HEK293T (cell line): Measurements from ENCODE around the gene RPS6KA1.

Source experiments
- CTCF ChIA-PET: fragments of 350-600 bp; formaldehyde crosslinking; extraction: SDS; loops from one replicate; lab custom pipeline; 2021; ENCODE audit warnings: antibody characterized with exemption, inconsistent platforms; lab: Yijun Ruan, JAX
- POLR2A ChIA-PET: fragments of 350-600 bp; formaldehyde crosslinking; extraction: SDS; loops from one replicate; lab custom pipeline; 2020; ENCODE audit warnings: antibody characterized with exemption, inconsistent platforms; lab: Yijun Ruan, JAX
- DNase-seq: peaks from one replicate; pipeline ENCODE4 v3.0.0; 2012; ENCODE audit warnings: mixed read lengths; ENCODE audit errors: extremely low spot score
- ARNT ChIP-seq: fragments of 450-650 bp; IDR thresholded peaks from 2 replicates; pipeline ENCODE4 v1.6.1; 2017; ENCODE audit warnings: mild to moderate bottlenecking
- BHLHE40 ChIP-seq: fragments of 450-650 bp; IDR thresholded peaks from 2 replicates; pipeline ENCODE4 v1.6.1; 2016; ENCODE audit warnings: mild to moderate bottlenecking, moderate library complexity, borderline replicate concordance
- CTBP1 ChIP-seq: fragments of 450-650 bp; IDR thresholded peaks from 2 replicates; pipeline ENCODE4 v1.6.1; 2016; ENCODE audit warnings: borderline replicate concordance
- ELF4 ChIP-seq: fragments of 450-650 bp; IDR thresholded peaks from 2 replicates; pipeline ENCODE4 v1.6.1; 2017; ENCODE audit warnings: antibody characterized with exemption
- FOXA1 ChIP-seq: fragments of 450-650 bp; IDR thresholded peaks from 2 replicates; pipeline ENCODE4 v1.6.1; 2016; ENCODE audit warnings: mild to moderate bottlenecking
- FOXK2 ChIP-seq: fragments of 450-650 bp; IDR thresholded peaks from 2 replicates; pipeline ENCODE4 v1.6.1; 2016; ENCODE audit warnings: mild to moderate bottlenecking
- FOXM1 ChIP-seq: fragments of 450-650 bp; IDR thresholded peaks from 2 replicates; pipeline ENCODE4 v1.6.1; 2017; ENCODE audit warnings: mild to moderate bottlenecking, borderline replicate concordance
- HDGF ChIP-seq: fragments of 450-650 bp; IDR thresholded peaks from 2 replicates; pipeline ENCODE4 v1.6.1; 2017; ENCODE audit warnings: antibody characterized with exemption, borderline replicate concordance
- L3MBTL2 ChIP-seq: fragments of 450-650 bp; conservative IDR thresholded peaks from 2 replicates; pipeline ENCODE4 v1.6.1; 2016; ENCODE audit warnings: mild to moderate bottlenecking
- LEF1 ChIP-seq: fragments of 450-650 bp; IDR thresholded peaks from 2 replicates; pipeline ENCODE4 v1.6.1; 2017; ENCODE audit warnings: mild to moderate bottlenecking, borderline replicate concordance
- NFRKB ChIP-seq: fragments of 450-650 bp; IDR thresholded peaks from 2 replicates; pipeline ENCODE4 v1.6.1; 2016; ENCODE audit warnings: mild to moderate bottlenecking, moderate library complexity
- PKNOX1 ChIP-seq: fragments of 450-650 bp; IDR thresholded peaks from 2 replicates; pipeline ENCODE4 v1.6.1; 2016
- SP1 ChIP-seq: fragments of 450-650 bp; IDR thresholded peaks from 2 replicates; pipeline ENCODE4 v1.6.1; 2017
- SUZ12 ChIP-seq: fragments of 450-650 bp; IDR thresholded peaks from 2 replicates; pipeline ENCODE4 v1.6.1; 2016; ENCODE audit warnings: mild to moderate bottlenecking
- TARDBP ChIP-seq: fragments of 450-650 bp; IDR thresholded peaks from 2 replicates; pipeline ENCODE4 v1.6.1; 2016
- ZNF384 ChIP-seq: fragments of 450-650 bp; IDR thresholded peaks from 2 replicates; pipeline ENCODE4 v1.6.1; 2016

Gene RPS6KA1

DNA sequence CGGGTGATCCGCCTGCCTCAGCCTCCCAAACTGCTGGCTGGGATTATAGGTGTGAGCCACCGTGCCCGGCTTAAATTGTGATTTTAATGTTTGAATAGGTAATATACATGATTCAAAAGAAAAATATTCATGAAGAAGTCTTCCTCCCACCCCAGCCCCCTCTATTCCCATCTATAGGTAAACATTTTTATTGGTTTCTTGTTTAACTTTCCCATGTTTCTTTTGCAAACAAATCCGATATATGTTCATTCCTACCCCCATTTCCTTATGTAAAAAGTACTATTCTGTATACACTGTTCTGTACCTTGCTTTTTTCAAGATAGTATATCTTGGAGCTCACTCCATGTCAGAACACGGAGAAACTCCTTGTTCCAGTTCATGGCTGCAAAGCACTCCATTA is 23.2 kb downstream of the RPS6KA1 start:
- DNase-seq, result no peak
- TF ChIP-seq ZNF384 (no peak), L3MBTL2 (no peak), FOXK2 (no peak), FOXA1 (no peak), PKNOX1 (no peak)
- ChIA-PET CTCF (interaction anchor here (1.0 kb wide), 1 partner anchor 12 kb away, joined by 4 read pairs; no protein-coding TSS in a partner anchor), POLR2A (interaction anchor here (1.9 kb wide), 1 partner anchor 52 kb away, joined by 5 read pairs; no protein-coding TSS in a partner anchor)

DNA sequence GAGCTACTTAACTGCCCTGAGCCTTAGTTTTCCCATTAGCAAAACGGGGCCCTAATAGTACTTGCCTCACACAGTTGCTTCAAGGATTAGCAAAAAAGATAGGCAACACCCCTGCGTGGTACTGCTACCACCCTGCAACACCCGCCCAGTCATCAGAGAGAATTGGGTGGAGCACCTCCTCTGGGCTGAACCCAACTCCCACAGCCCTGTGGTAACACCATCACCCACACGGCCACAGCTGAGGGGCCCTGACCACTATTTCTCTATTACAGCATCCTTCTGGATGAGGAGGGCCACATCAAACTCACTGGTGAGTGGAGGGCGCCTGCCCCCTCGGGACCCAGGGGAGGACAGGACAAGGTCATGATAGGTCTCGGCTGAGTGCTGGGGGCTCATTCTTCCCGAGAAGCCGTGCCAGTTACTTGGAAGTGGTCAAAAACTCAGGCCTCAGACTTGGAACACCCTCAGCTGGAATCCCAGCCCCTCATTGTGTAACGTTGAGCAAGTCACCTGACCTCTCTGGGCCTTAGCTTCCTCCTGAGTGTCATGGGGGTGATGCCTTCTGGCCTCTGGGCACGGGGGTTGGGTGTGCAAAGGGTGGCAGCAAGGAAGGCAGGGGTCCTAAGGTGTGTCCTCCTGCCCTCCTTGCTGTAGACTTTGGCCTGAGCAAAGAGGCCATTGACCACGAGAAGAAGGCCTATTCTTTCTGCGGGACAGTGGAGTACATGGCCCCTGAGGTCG is 24.6 kb downstream of the RPS6KA1 start:
- DNase-seq, result no peak
- POLR2A ChIA-PET, result no interaction called here
- CTCF ChIA-PET, result no interaction called here
- TF ChIP-seq ARNT (no peak), FOXM1 (no peak), ELF4 (no peak), FOXA1 (no peak), LEF1 (no peak), TARDBP (no peak), BHLHE40 (no peak), PKNOX1 (no peak), FOXK2 (no peak), SP1 (no peak), SUZ12 (no peak), HDGF (no peak), NFRKB (no peak)

- DNase-seq, result no peak
- CTCF ChIA-PET, result no interaction called here
- POLR2A ChIA-PET, result no interaction called here
- no peak for TF ChIP-seq PKNOX1
- TF ChIP-seq ELF4, result no peak
- TF ChIP-seq HDGF, result no peak
- no peak for TF ChIP-seq L3MBTL2
- no peak for TF ChIP-seq LEF1
- no peak for TF ChIP-seq FOXM1
- no peak for TF ChIP-seq SUZ12
- no peak for TF ChIP-seq BHLHE40
- TF ChIP-seq TARDBP, result no peak
- no peak for TF ChIP-seq FOXK2
- TF ChIP-seq ARNT, result no peak
- TF ChIP-seq FOXA1, result no peak
Measured at GRCh38 chr1:26554781-26555180, 25.2 kb downstream of the RPS6KA1 start.

GRCh38 chr1:26555550-26555981 is 26.0 kb downstream of the RPS6KA1 start:
- TF ChIP-seq ARNT (no peak), NFRKB (no peak), LEF1 (no peak), FOXM1 (no peak), ELF4 (no peak), BHLHE40 (no peak), SP1 (no peak), CTBP1 (no peak), L3MBTL2 (no peak), TARDBP (no peak), ZNF384 (no peak), HDGF (no peak), FOXA1 (no peak), FOXK2 (no peak), PKNOX1 (no peak), SUZ12 (no peak)
- ChIA-PET POLR2A (no interaction called here), CTCF (interaction anchor here (0.6 kb wide), 1 partner anchor 121 kb away, joined by 6 read pairs; no protein-coding TSS in a partner anchor)
- no peak for DNase-seq

DNA sequence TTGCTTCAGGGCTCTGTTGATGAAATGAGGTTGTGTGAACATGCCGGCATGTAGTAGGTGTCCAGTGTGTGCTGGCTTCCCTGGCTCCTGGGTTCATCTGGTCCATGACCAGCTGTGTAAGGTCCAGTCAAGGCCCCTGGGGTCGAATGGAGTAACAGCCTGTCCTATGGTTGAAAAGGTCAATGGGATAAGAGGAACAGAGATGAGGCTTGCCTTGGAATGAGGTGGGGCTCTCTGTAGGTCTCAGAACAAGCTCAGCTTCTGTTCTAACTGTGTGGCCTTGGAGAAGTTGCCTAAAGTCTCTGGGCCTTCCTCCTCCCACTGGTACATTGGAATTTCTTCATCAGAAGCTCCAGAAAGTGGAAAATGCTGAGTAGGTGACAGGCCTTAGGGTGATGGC is 26.6 kb downstream of the RPS6KA1 start:
- POLR2A ChIA-PET, result no interaction called here
- TF ChIP-seq FOXA1 (no peak), BHLHE40 (no peak), TARDBP (no peak), LEF1 (no peak), HDGF (no peak), SP1 (no peak), FOXK2 (no peak), CTBP1 (no peak), SUZ12 (no peak), PKNOX1 (no peak), ARNT (no peak)
- DNase-seq, result no peak
- CTCF ChIA-PET, result no interaction called here
